MM.1S (cell line): ENCODE results near the gene CCM2L.

Experiments
- DNase-seq: peaks from one replicate; pipeline ENCODE4 v3.0.0-alpha.2; 2015
- H2AFZ ChIP-seq: fragments of 300-600 bp; sonication (generic); 2 replicates; pipeline ENCODE4 v1.6.0; 2016; ENCODE audit warnings: antibody characterized with exemption, low read length
- H3F3A ChIP-seq: fragments of 300-600 bp; sonication (generic); 2 replicates; pipeline ENCODE4 v1.6.1; 2016; ENCODE audit warnings: mild to moderate bottlenecking, antibody characterized with exemption, low read length, moderate library complexity, mixed read lengths; ENCODE audit not compliant: insufficient read depth
- H3K27ac ChIP-seq: fragments of 300-600 bp; sonication (generic); 2 replicates; pipeline ENCODE4 v1.5.1; 2016; ENCODE audit warnings: mild to moderate bottlenecking, low read length
- H3K27me3 ChIP-seq: fragments of 300-600 bp; sonication (generic); replicated peaks from 2 replicates; pipeline ENCODE4 v1.6.0; 2016; ENCODE audit warnings: low read length; ENCODE audit not compliant: insufficient read depth
- H3K36me3 ChIP-seq: fragments of 300-600 bp; sonication (generic); replicated peaks from 2 replicates; pipeline ENCODE4 v1.6.1; 2016; ENCODE audit warnings: mild to moderate bottlenecking, low read length, mixed read lengths; ENCODE audit not compliant: insufficient read depth
- H3K4me1 ChIP-seq: fragments of 300-600 bp; sonication (generic); 2 replicates; pipeline ENCODE4 v1.6.1; 2016; ENCODE audit warnings: low read length, mixed read lengths
- H3K4me2 ChIP-seq: fragments of 300-600 bp; sonication (generic); 2 replicates; pipeline ENCODE4 v1.6.0; 2016; ENCODE audit warnings: low read depth, low read length
- H3K4me3 ChIP-seq: fragments of 300-600 bp; sonication (generic); 2 replicates; pipeline ENCODE4 v1.5.1; 2016; ENCODE audit warnings: low read length, mixed read lengths
- H3K79me2 ChIP-seq: fragments of 300-600 bp; sonication (generic); 2 replicates; pipeline ENCODE4 v1.6.1; 2016; ENCODE audit warnings: mixed run types, low read length, mixed read lengths
- H3K9ac ChIP-seq: fragments of 300-600 bp; sonication (generic); 2 replicates; pipeline ENCODE4 v1.6.1; 2016; ENCODE audit warnings: low read length, mixed read lengths
- H3K9me2 ChIP-seq: fragments of 300-600 bp; sonication (generic); replicated peaks from 2 replicates; pipeline ENCODE4 v1.6.1; 2016; ENCODE audit warnings: mild to moderate bottlenecking, low read length, mixed read lengths; ENCODE audit not compliant: insufficient read depth
- H3K9me3 ChIP-seq: fragments of 300-600 bp; sonication (generic); replicated peaks from 2 replicates; pipeline ENCODE4 v1.6.1; 2016; ENCODE audit warnings: mild to moderate bottlenecking, low read length, mixed read lengths; ENCODE audit not compliant: insufficient read depth
- H4K20me1 ChIP-seq: fragments of 300-600 bp; sonication (generic); 2 replicates; pipeline ENCODE4 v1.6.1; 2016; ENCODE audit warnings: mild to moderate bottlenecking, low read length, moderate library complexity, mixed read lengths; ENCODE audit not compliant: insufficient read depth
- EZH2 ChIP-seq: fragments of 300-600 bp; sonication (generic); optimal IDR thresholded peaks from 2 replicates; pipeline ENCODE3; 2017; ENCODE audit warnings: low read depth, mild to moderate bottlenecking, antibody characterized with exemption, low read length, mixed read lengths
- EZH2phosphoT487 ChIP-seq: fragments of 300-600 bp; sonication (generic); IDR thresholded peaks from 2 replicates; pipeline ENCODE4 v1.6.1; 2018; ENCODE audit warnings: antibody characterized with exemption, low read length
- TF ChIP-seq, protein P1 (sequence below): fragments of 300-600 bp; sonication (generic); IDR thresholded peaks from 2 replicates; pipeline ENCODE4 v1.5.1; 2016; ENCODE audit warnings: antibody characterized with exemption, low read length, mixed read lengths

CCM2L gene

DNA sequence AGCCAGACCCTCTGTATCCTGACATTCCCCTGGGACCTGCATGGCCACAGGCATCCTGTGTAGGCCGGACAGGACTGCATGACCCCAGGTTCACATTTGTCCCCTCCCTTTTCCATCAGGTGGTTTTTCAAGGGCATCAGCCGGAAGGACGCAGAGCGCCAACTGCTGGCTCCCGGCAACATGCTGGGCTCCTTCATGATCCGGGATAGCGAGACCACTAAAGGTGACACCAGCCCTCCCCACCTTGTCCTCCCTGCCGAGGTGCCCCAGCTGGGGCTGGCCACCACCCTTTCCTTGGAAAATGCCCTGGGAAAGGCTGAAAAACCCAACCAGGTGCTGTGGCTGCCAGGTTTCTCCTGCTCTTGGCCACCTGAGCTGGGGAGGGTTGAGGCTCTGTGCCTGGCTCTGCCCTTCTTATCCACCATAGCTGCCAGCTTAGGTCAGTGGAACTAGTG, 69.4 kb downstream of the CCM2L start:
- TF ChIP-seq EZH2, result no peak
- no peak for TF ChIP-seq EZH2phosphoT487
- TF ChIP-seq, protein P1, sequence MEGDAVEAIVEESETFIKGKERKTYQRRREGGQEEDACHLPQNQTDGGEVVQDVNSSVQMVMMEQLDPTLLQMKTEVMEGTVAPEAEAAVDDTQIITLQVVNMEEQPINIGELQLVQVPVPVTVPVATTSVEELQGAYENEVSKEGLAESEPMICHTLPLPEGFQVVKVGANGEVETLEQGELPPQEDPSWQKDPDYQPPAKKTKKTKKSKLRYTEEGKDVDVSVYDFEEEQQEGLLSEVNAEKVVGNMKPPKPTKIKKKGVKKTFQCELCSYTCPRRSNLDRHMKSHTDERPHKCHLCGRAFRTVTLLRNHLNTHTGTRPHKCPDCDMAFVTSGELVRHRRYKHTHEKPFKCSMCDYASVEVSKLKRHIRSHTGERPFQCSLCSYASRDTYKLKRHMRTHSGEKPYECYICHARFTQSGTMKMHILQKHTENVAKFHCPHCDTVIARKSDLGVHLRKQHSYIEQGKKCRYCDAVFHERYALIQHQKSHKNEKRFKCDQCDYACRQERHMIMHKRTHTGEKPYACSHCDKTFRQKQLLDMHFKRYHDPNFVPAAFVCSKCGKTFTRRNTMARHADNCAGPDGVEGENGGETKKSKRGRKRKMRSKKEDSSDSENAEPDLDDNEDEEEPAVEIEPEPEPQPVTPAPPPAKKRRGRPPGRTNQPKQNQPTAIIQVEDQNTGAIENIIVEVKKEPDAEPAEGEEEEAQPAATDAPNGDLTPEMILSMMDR, result no peak
- DNase-seq, result no peak
- H3K27me3 ChIP-seq, result peaks cover 54% of the 10 kb centered on the region
- no peaks in the 10 kb centered on the region for H3K79me2 ChIP-seq
- H3K4me1 ChIP-seq, result no peaks in the 10 kb centered on the region
- H2AFZ ChIP-seq, result no peak overlapping the region
- H3K4me2 ChIP-seq, result no peak overlapping the region
- no peaks in the 10 kb centered on the region for H3K9me2 ChIP-seq
- H3K9ac ChIP-seq, result no peak overlapping the region
- H3K9me3 ChIP-seq, result no peaks in the 10 kb centered on the region
- H4K20me1 ChIP-seq, result no peaks in the 10 kb centered on the region
- no peak overlapping the region for H3K4me3 ChIP-seq
- H3F3A ChIP-seq, result no peaks in the 10 kb centered on the region
- H3K27ac ChIP-seq, result no peak overlapping the region
- H3K36me3 ChIP-seq, result no peaks in the 10 kb centered on the region

DNA sequence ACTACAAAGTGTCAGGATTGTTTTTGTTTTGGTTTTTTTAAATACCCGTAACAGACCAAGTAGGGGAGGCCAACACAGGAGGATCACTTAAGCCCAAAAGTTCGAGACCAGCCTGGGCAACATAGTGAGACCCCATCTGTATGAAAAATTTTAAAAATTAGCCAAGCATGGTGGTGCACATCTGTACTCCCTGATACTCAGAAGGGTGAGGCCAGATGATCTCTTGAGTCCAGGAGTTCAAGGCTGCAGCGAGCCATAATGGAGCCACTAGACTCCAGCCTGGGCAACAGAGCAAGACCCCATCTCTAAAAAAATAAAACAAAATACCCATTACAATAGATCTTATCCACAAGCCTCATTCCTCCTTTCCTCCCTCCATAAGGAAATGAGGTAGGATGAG, 70.5 kb downstream of the CCM2L start:
- Histone ChIP-seq H3K4me1 (no peaks in the 10 kb centered on the region), H3K79me2 (no peaks in the 10 kb centered on the region), H4K20me1 (no peaks in the 10 kb centered on the region), H3K9ac (no peak overlapping the region), H3K27ac (no peak overlapping the region), H3K36me3 (no peaks in the 10 kb centered on the region), H2AFZ (no peak overlapping the region), H3K4me3 (no peak overlapping the region), H3F3A (no peaks in the 10 kb centered on the region), H3K27me3 (peaks cover 54% of the 10 kb centered on the region), H3K9me3 (no peaks in the 10 kb centered on the region), H3K4me2 (no peak overlapping the region), H3K9me2 (no peaks in the 10 kb centered on the region)
- TF ChIP-seq EZH2phosphoT487 (no peak), EZH2 (no peak)
- TF ChIP-seq, protein P1, result no peak
- DNase-seq, result no peak
